Neural progenitor cell (in vitro differentiated cells): ENCODE measurements around the gene TEX50. TPM values are rescaled to one million over a fixed set of nuclear protein-coding genes. Genes with fewer than 3 reads are reported as not detected.
"Not testable (repeated sequence)": the region's sequence is repeated elsewhere in the genome, so short reads cannot be mapped to it uniquely, and the experiment has no call there.

Source experiments
- DNase-seq: peaks from one replicate; pipeline ENCODE4 v3.0.0-alpha.2; 2016; ENCODE audit warnings: low spot score
- H2AFZ ChIP-seq: fragments of 200-600 bp; sonication (generic); replicated peaks from 2 replicates; pipeline ENCODE4 v1.6.1; 2016; ENCODE audit warnings: antibody characterized with exemption
- H3F3A ChIP-seq: fragments of 200-600 bp; sonication (generic); 2 replicates; pipeline ENCODE4 v1.6.1; 2016; ENCODE audit warnings: antibody characterized with exemption, low read depth
- H3K27ac ChIP-seq: fragments of 200-600 bp; sonication (generic); 2 replicates; pipeline ENCODE4 v1.5.1; 2016; ENCODE audit warnings: mild to moderate bottlenecking
- H3K27me3 ChIP-seq: fragments of 200-600 bp; sonication (generic); 2 replicates; pipeline ENCODE4 v1.6.1; 2016; ENCODE audit warnings: mild to moderate bottlenecking, moderate library complexity
- H3K36me3 ChIP-seq: fragments of 200-600 bp; sonication (generic); 2 replicates; pipeline ENCODE4 v1.5.1; 2016
- H3K4me1 ChIP-seq: fragments of 200-600 bp; sonication (generic); 2 replicates; pipeline ENCODE4 v1.6.1; 2016; ENCODE audit warnings: mixed run types
- H3K4me2 ChIP-seq: fragments of 200-600 bp; sonication (generic); 2 replicates; pipeline ENCODE4 v1.6.1; 2016
- H3K4me3 ChIP-seq: fragments of 200-600 bp; sonication (generic); 2 replicates; pipeline ENCODE4 v1.5.1; 2016
- H3K79me2 ChIP-seq: fragments of 200-600 bp; sonication (generic); 2 replicates; pipeline ENCODE4 v1.6.1; 2016; ENCODE audit warnings: low read depth
- H3K9ac ChIP-seq: fragments of 200-600 bp; sonication (generic); 2 replicates; pipeline ENCODE4 v1.6.1; 2016
- H3K9me3 ChIP-seq: fragments of 200-600 bp; sonication (generic); 2 replicates; pipeline ENCODE4 v1.5.1; 2016; ENCODE audit warnings: low read depth
- H4K20me1 ChIP-seq: fragments of 200-600 bp; sonication (generic); 2 replicates; pipeline ENCODE4 v1.6.1; 2016; ENCODE audit warnings: low read depth
- H3K27ac Mint-ChIP-seq: 3 replicates; pipeline ENCODE4 v1.8.0; 2021; ENCODE audit warnings: mixed read lengths
- H3K27me3 Mint-ChIP-seq: 2 replicates; pipeline ENCODE4 v1.8.0; 2022; ENCODE audit warnings: low read depth, mild to moderate bottlenecking, inconsistent platforms, moderate library complexity, mixed read lengths; ENCODE audit not compliant: insufficient read depth
- H3K36me3 Mint-ChIP-seq: 3 replicates; pipeline ENCODE4 v1.8.0; 2021; ENCODE audit warnings: mixed read lengths
- H3K4me1 Mint-ChIP-seq: 3 replicates; pipeline ENCODE4 v1.8.0; 2021; ENCODE audit warnings: mixed read lengths
- H3K4me3 Mint-ChIP-seq: 3 replicates; pipeline ENCODE4 v1.8.0; 2021; ENCODE audit warnings: mild to moderate bottlenecking, moderate library complexity, mixed read lengths
- H3K9me3 Mint-ChIP-seq: 3 replicates; pipeline ENCODE4 v1.8.0; 2020; ENCODE audit warnings: mixed read lengths
- CTCF ChIP-seq: fragments of 200-600 bp; sonication (generic); IDR thresholded peaks from 2 replicates; pipeline ENCODE4 v1.5.1; 2017; ENCODE audit warnings: antibody characterized with exemption, mild to moderate bottlenecking
- EZH2 ChIP-seq: fragments of 200-600 bp; sonication (generic); IDR thresholded peaks from 2 replicates; pipeline ENCODE4 v1.6.1; 2017; ENCODE audit warnings: antibody characterized with exemption, mild to moderate bottlenecking, moderate library complexity
- EZH2phosphoT487 ChIP-seq: fragments of 200-600 bp; sonication (generic); IDR thresholded peaks from 2 replicates; pipeline ENCODE4 v1.6.1; 2017; ENCODE audit warnings: antibody characterized with exemption
- total RNA-seq: library from RNA; depleted of rRNA; stranded (reverse); fragments of >200 nt; gene quantifications from 2 replicates; pipeline ENCODE4 v1.2.3, GENCODE V29; 2015; ENCODE audit warnings: low replicate concordance

TEX50 gene
- total RNA-seq, 1 donor from 2014 or later = not detected

- Histone ChIP-seq H3K27me3 (no peaks in the 10 kb centered on the region), H3F3A (peaks cover 44% of the 10 kb centered on the region), H3K9me3 (no peaks in the 10 kb centered on the region), H3K36me3 (peaks cover 4% of the 10 kb centered on the region), H2AFZ (no peak overlapping the region), H3K4me2 (peak overlapping the region; percentile 79), H3K27ac (peak overlapping the region; percentile 100), H3K9ac (peak overlapping the region; percentile 89), H3K79me2 (peaks cover 53% of the 10 kb centered on the region), H3K4me3 (peak overlapping the region; percentile 57), H3K4me1 (peaks cover 22% of the 10 kb centered on the region), H4K20me1 (no peaks in the 10 kb centered on the region)
- TF ChIP-seq EZH2 = no peak
- no peak for TF ChIP-seq CTCF
- TF ChIP-seq EZH2phosphoT487 = no peak
- Mint-ChIP-seq H3K9me3 (peaks cover 2% of the 10 kb centered on the region), H3K4me1 (no peaks in the 10 kb centered on the region), H3K27ac (no peak overlapping the region), H3K36me3 (no peaks in the 10 kb centered on the region), H3K27me3 (peaks cover 2% of the 10 kb centered on the region), H3K4me3 (no peak overlapping the region)
- no peak for DNase-seq
Observed at GRCh38 chr1:173638043-173639021, 3.2 kb downstream of the TEX50 start.

- peak overlapping the region; percentile 79 for H3K4me2 ChIP-seq
Observed at GRCh38 chr1:173639102-173639501, 4.0 kb downstream of the TEX50 start.

GRCh38 chr1:173642450-173643139, 7.5 kb downstream of the TEX50 start:
- H3K27ac ChIP-seq = peak overlapping the region; percentile 100
- H3K36me3 ChIP-seq = peaks cover 20% of the 10 kb centered on the region
- H3K4me3 Mint-ChIP-seq, H3K27me3 Mint-ChIP-seq, H4K20me1 ChIP-seq, H3K27ac Mint-ChIP-seq, H3K36me3 Mint-ChIP-seq, H3K9me3 ChIP-seq, H2AFZ ChIP-seq, H3K4me1 Mint-ChIP-seq, H3K27me3 ChIP-seq, H3K9me3 Mint-ChIP-seq: not testable (repeated sequence)
- DNase-seq = peak; percentile 92
- H3K79me2 ChIP-seq = peaks cover 93% of the 10 kb centered on the region
- H3F3A ChIP-seq = peaks cover 35% of the 10 kb centered on the region
- peak overlapping the region; percentile 57 for H3K4me3 ChIP-seq
- peak overlapping the region; percentile 79 for H3K4me2 ChIP-seq
- peak overlapping the region; percentile 54 for H3K9ac ChIP-seq
- peaks cover 21% of the 10 kb centered on the region for H3K4me1 ChIP-seq

More at GRCh38 chr1:173639102-173639501, 4.0 kb downstream of the TEX50 start:
- Mint-ChIP-seq H3K4me3 (no peak overlapping the region), H3K36me3 (no peaks in the 10 kb centered on the region), H3K9me3 (peaks cover 4% of the 10 kb centered on the region), H3K27me3 (peaks cover 2% of the 10 kb centered on the region), H3K27ac (no peak overlapping the region), H3K4me1 (no peaks in the 10 kb centered on the region)
- Histone ChIP-seq H3F3A (peaks cover 44% of the 10 kb centered on the region), H3K4me3 (peak overlapping the region; percentile 57), H3K79me2 (peaks cover 60% of the 10 kb centered on the region), H4K20me1 (no peaks in the 10 kb centered on the region), H3K27me3 (no peaks in the 10 kb centered on the region), H2AFZ (no peak overlapping the region), H3K9ac (peak overlapping the region; percentile 89), H3K36me3 (peaks cover 8% of the 10 kb centered on the region), H3K27ac (peak overlapping the region; percentile 100), H3K4me1 (peaks cover 29% of the 10 kb centered on the region), H3K9me3 (no peaks in the 10 kb centered on the region)
- TF ChIP-seq CTCF (no peak), EZH2phosphoT487 (no peak), EZH2 (no peak)
- DNase-seq = no peak
